Measurements from ENCODE around the gene UNK.
"Not testable (repeated sequence)": the region's sequence is repeated elsewhere in the genome, so short reads cannot be mapped to it uniquely, and the experiment has no call there.

GRCh38 chr17:75810756-75811155 lies 26.1 kb downstream of the UNK start:
- not testable (repeated sequence) for TF ChIP-seq CTCF, POLR2A (IDR thresholded peaks at IDR 0.05)
